Heart right ventricle (tissue), 16 donors: Measurements from ENCODE around the gene ACSBG1. TPM values are rescaled to one million over a fixed set of nuclear protein-coding genes. Genes with fewer than 3 reads are reported as not detected.

ENCODE experiments used
- ATAC-seq, 8 donors: fragments of 200-7000 bp; cut with Tn5 transposase; one replicate each; pipeline ENCODE4 v1.9.1; 2020; ENCODE audit warnings: mild to moderate bottlenecking in 8 of 8, moderate library complexity in 8 of 8, moderate number of reproducible peaks in 1 of 8
- DNase-seq, 2 donors: peaks; one replicate each; pipeline ENCODE4 v3.0.0-alpha.2; 2020
- H3K27ac ChIP-seq, 10 donors: fragments of 200-600 bp; sonication (generic) in 2 of 10; one replicate each; pipeline versions ENCODE4 v1.5.0 to v1.8.0; 2020 to 2022; ENCODE audit warnings: mild to moderate bottlenecking in 3 of 10
- H3K27me3 ChIP-seq, 7 donors: fragments of 200-600 bp; one replicate each; pipeline ENCODE4 v1.8.0; 2021 to 2022; ENCODE audit warnings: mild to moderate bottlenecking in 2 of 7
- H3K36me3 ChIP-seq, 9 donors: fragments of 200-600 bp; sonication (generic) in 1 of 9; one replicate each; pipeline versions ENCODE4 v1.5.0 to v1.8.0; 2020 to 2022; ENCODE audit warnings: mild to moderate bottlenecking in 2 of 9
- H3K4me1 ChIP-seq, 9 donors: fragments of 200-600 bp; sonication (generic) in 1 of 9; one replicate each; pipeline versions ENCODE4 v1.5.0 to v1.8.0; 2020 to 2022; ENCODE audit warnings: mild to moderate bottlenecking in 4 of 9
- H3K4me3 ChIP-seq, 10 donors: fragments of 200-600 bp; sonication (generic) in 2 of 10; one replicate each; pipeline versions ENCODE4 v1.5.0 to v1.8.0; 2020 to 2022; ENCODE audit warnings: mild to moderate bottlenecking in 7 of 10, moderate library complexity in 2 of 10
- H3K9me3 ChIP-seq, 11 donors: fragments of 200-600 bp in 10 of 11; sonication (generic) in 2 of 11; one replicate each; pipeline versions ENCODE4 v1.5.0 to v1.8.0; 2013 to 2022; ENCODE audit warnings: mild to moderate bottlenecking in 2 of 11, control low read depth in 1 of 11, moderate library complexity in 1 of 11
- CTCF ChIP-seq, 9 donors: fragments of 200-600 bp; sonication (generic) in 2 of 9; IDR thresholded peaks; one replicate each; pipeline versions ENCODE4 v1.5.0 to v1.8.0; 2021 to 2022; ENCODE audit warnings: antibody characterized with exemption in 9 of 9, mild to moderate bottlenecking in 5 of 9, moderate library complexity in 1 of 9
- WGBS, 2 donors: extraction: QIAGEN DNeasy Blood & Tissue Kit; methylation state at CpG; one replicate each; pipeline ENCODE4 v1.1.7; 2013; ENCODE audit warnings: inconsistent platforms in 1 of 2; 5-methylcytosine and 5-hydroxymethylcytosine counted together
- intact Hi-C, 10 donors: fragments of 100-400 bp; cut with DNase I; formaldehyde crosslinking; loops; one replicate each; pipeline versions ENCODE4 v1.11.1 to v1.14.2; 2022
- polyA plus RNA-seq, 2 donors: library from polyadenylated mRNA; stranded (reverse); fragments of 200-250 nt; gene quantifications; one replicate each; pipeline ENCODE4 v1.2.3, GENCODE V29; 2013
- total RNA-seq, 10 donors: library from RNA; stranded (reverse); fragmentation: NEBNext Ultra II Directional in 3 of 10; extraction: Animal tissue kit (Norgen Biotek cat#: 25700) in 3 of 10; gene quantifications; one replicate each; pipeline versions ENCODE4 v1.2.1 to v1.2.4, GENCODE V29; 2021 to 2023
- donor health status: Arrhythmogenic right ventricular cardiomyopathy.
- donor health status: ischemic (EF 13 %, LVEDD 7.1; RV severe dilation, severe dysfunction).
- donor health status: healthy with polysubstance abuse.
- donor health status: DM: no; HTN: yes; CAD: no.
- donor health status: DM: no; HTN: no; CAD: no.
- donor health status: ischemic (EF 25% LVEDD 6.9; RV normal size, moderate dysfunction).
- donor health status: ischemic (EF 25% LVEDD 5.7; RV mildly dilated, moderate dysfunction).
- donor health status: healthy.
- donor health status: DM: yes; HTN: yes; CAD: no.
- donor health status: Ischemic cardiomyopathy.
- donor health status: ischemic (EF 35%, LVEDD 5.7; RV mildly dilated, moderate dysfunction).
- donor health status: nonischemic (EF 11% LVEDD 7.7; RV severe dilation, severe dysfunction).
- donor health status: DM: yes; HTN: yes; CAD: no.
- donor health status: PGD.
- donor health status: ischemic (EF 29% LVEDD 5.4; RV normal size, mild dysfunction).
- donor health status: nonischemic (EF 23%, LVEDD 6.1; RV moderate dilation, normal function).

The ACSBG1 gene
- total and polyA plus RNA-seq, 12 donors = 0.22 to 0.65 (median 0.44) TPM; not detected in 8

GRCh38 chr15:78259232-78259631 is 24.9 kb upstream of the ACSBG1 start:
- no peaks in the 10 kb centered on the region for H3K36me3 ChIP-seq
- no peak overlapping the region for H3K4me3 ChIP-seq
- no peak overlapping the region for H3K27ac ChIP-seq
- H3K4me1 ChIP-seq = peaks cover 0 to 6% (median 0%) of the 10 kb centered on the region in 9 donors
- TF ChIP-seq CTCF (IDR thresholded peaks at IDR 0.05) = no peak
- 89% methylated on average over 3 of the region's 3 CpGs for WGBS, 2 donors
- no peak for DNase-seq
- no peaks in the 10 kb centered on the region for H3K9me3 ChIP-seq
- intact Hi-C loops = no loop called here
- no peaks in the 10 kb centered on the region for H3K27me3 ChIP-seq
- no peak for ATAC-seq

- H3K4me3 ChIP-seq = no peak overlapping the region
- H3K36me3 ChIP-seq = no peaks in the 10 kb centered on the region
- no peak for ATAC-seq
- DNase-seq = no peak
- H3K27ac ChIP-seq = no peak overlapping the region
- no peaks in the 10 kb centered on the region for H3K4me1 ChIP-seq
- no peak for TF ChIP-seq CTCF (IDR thresholded peaks at IDR 0.05)
- H3K27me3 ChIP-seq = no peaks in the 10 kb centered on the region
- 78 to 87% methylated on average over 3 of the region's 3 CpGs for WGBS, 2 donors
- intact Hi-C loops = no loop called here
- no peaks in the 10 kb centered on the region for H3K9me3 ChIP-seq
Observed at GRCh38 chr15:78257681-78258080, 23.3 kb upstream of the ACSBG1 start.

GRCh38 chr15:78256044-78256437 is 21.7 kb upstream of the ACSBG1 start:
- H3K9me3 ChIP-seq = no peaks in the 10 kb centered on the region
- DNase-seq = no peak
- H3K4me3 ChIP-seq = no peak overlapping the region
- TF ChIP-seq CTCF (IDR thresholded peaks at IDR 0.05) = no peak
- 92 to 94% methylated on average over 3 of the region's 3 CpGs for WGBS, 2 donors
- H3K4me1 ChIP-seq = no peaks in the 10 kb centered on the region
- no peaks in the 10 kb centered on the region for H3K27me3 ChIP-seq
- H3K36me3 ChIP-seq = no peaks in the 10 kb centered on the region
- no peak overlapping the region for H3K27ac ChIP-seq
- intact Hi-C loops = no loop called here
- ATAC-seq = no peak

GRCh38 chr15:78255421-78256043 is 21.2 kb upstream of the ACSBG1 start:
- H3K27me3 ChIP-seq = no peaks in the 10 kb centered on the region
- 96 to 100% methylated on average over 1 of the region's 1 CpG for WGBS, 2 donors
- H3K4me3 ChIP-seq = no peak overlapping the region
- H3K4me1 ChIP-seq = no peaks in the 10 kb centered on the region
- H3K36me3 ChIP-seq = no peaks in the 10 kb centered on the region
- intact Hi-C loops = no loop called here
- no peak for TF ChIP-seq CTCF (IDR thresholded peaks at IDR 0.05)
- no peak for ATAC-seq
- H3K9me3 ChIP-seq = no peaks in the 10 kb centered on the region
- no peak for DNase-seq
- no peak overlapping the region for H3K27ac ChIP-seq
